Natural killer cell (primary cell): ENCODE measurements around the gene DGAT2. TPM values are rescaled to one million over a fixed set of nuclear protein-coding genes. Genes with fewer than 3 reads are reported as not detected.

Source experiments
- ATAC-seq, 3 donors: fragments of 150-1000 bp in 2 of 3; fragments of 200-7000 bp in 1 of 3; cut with Tn5 transposase; 1 replicate in 1 of 3; 2 replicates in 2 of 3; pipeline ENCODE4 v1.10.0; 2021; ENCODE audit warnings: mild to moderate bottlenecking in 2 of 3, moderate library complexity in 2 of 3
- DNase-seq, 2 donors: peaks; one replicate each; pipeline versions ENCODE4 v3.0.0 to v3.0.0-alpha.2; 2013 to 2021; ENCODE audit warnings: mixed read lengths in 1 of 2
- H3K27ac ChIP-seq: one replicate; pipeline ENCODE4 v1.5.1; 2013; ENCODE audit warnings: mild to moderate bottlenecking, low read length
- H3K27me3 ChIP-seq: one replicate; pipeline ENCODE4 v1.6.1; 2013; ENCODE audit warnings: low read length; ENCODE audit not compliant: control insufficient read depth, insufficient read depth
- H3K36me3 ChIP-seq: one replicate; pipeline ENCODE4 v1.6.1; 2013; ENCODE audit warnings: low read length; ENCODE audit not compliant: control insufficient read depth, insufficient read depth
- H3K4me1 ChIP-seq: one replicate; pipeline ENCODE4 v1.6.1; 2013; ENCODE audit warnings: low read length; ENCODE audit not compliant: control insufficient read depth, insufficient read depth
- H3K4me3 ChIP-seq: one replicate; pipeline ENCODE4 v1.5.1; 2013; ENCODE audit warnings: low read length
- H3K9me3 ChIP-seq: one replicate; pipeline ENCODE4 v1.6.1; 2013; ENCODE audit warnings: low read length; ENCODE audit not compliant: control insufficient read depth, insufficient read depth
- H3K27ac Mint-ChIP-seq, 2 donors: one replicate each; pipeline ENCODE4 v1.8.0; 2022; ENCODE audit warnings: mild to moderate bottlenecking in 2 of 2, mixed read lengths in 2 of 2, moderate library complexity in 1 of 2
- H3K27me3 Mint-ChIP-seq, 2 donors: one replicate each; pipeline ENCODE4 v1.8.0; 2022; ENCODE audit warnings: low read depth in 2 of 2, mixed read lengths in 2 of 2
- H3K36me3 Mint-ChIP-seq: one replicate; pipeline ENCODE4 v1.8.0; 2022; ENCODE audit warnings: mixed read lengths
- H3K4me1 Mint-ChIP-seq, 2 donors: one replicate each; pipeline ENCODE4 v1.8.0; 2022; ENCODE audit warnings: mixed read lengths in 2 of 2
- H3K4me3 Mint-ChIP-seq: one replicate; pipeline ENCODE4 v1.8.0; 2022; ENCODE audit warnings: mild to moderate bottlenecking, moderate library complexity, mixed read lengths
- H3K9me3 Mint-ChIP-seq, 2 donors: one replicate each; pipeline ENCODE4 v1.8.0; 2022; ENCODE audit warnings: mixed read lengths in 2 of 2
- WGBS: methylation state at CpG from one replicate; pipeline ENCODE4 v1.1.7; 2013; ENCODE audit warnings: missing lambda C conversion rate; ENCODE audit not compliant: insufficient coverage; 5-methylcytosine and 5-hydroxymethylcytosine counted together
- intact Hi-C: fragments of 100-400 bp; cut with micrococcal nuclease; formaldehyde crosslinking; loops from one replicate; pipeline ENCODE4 v1.14.2; 2022
- total RNA-seq, 4 donors: library from RNA; stranded (reverse); fragments of 120-200 nt in 1 of 4; gene quantifications; one replicate each; pipeline versions ENCODE4 v1.2.3 to v1.2.4, GENCODE V29; 2013 to 2022
- TF ChIP-seq, protein P1 (sequence below): fragments of 200-600 bp; IDR thresholded peaks from one replicate; pipeline ENCODE4 v1.8.0; 2022; ENCODE audit warnings: antibody characterized with exemption

DGAT2 gene
- total RNA-seq, 3 donors from 2014 or later (not counting 1 experiment from before 2014, with no cell fraction given) = 0.24 to 2.8 (median 0.75) TPM

DNA sequence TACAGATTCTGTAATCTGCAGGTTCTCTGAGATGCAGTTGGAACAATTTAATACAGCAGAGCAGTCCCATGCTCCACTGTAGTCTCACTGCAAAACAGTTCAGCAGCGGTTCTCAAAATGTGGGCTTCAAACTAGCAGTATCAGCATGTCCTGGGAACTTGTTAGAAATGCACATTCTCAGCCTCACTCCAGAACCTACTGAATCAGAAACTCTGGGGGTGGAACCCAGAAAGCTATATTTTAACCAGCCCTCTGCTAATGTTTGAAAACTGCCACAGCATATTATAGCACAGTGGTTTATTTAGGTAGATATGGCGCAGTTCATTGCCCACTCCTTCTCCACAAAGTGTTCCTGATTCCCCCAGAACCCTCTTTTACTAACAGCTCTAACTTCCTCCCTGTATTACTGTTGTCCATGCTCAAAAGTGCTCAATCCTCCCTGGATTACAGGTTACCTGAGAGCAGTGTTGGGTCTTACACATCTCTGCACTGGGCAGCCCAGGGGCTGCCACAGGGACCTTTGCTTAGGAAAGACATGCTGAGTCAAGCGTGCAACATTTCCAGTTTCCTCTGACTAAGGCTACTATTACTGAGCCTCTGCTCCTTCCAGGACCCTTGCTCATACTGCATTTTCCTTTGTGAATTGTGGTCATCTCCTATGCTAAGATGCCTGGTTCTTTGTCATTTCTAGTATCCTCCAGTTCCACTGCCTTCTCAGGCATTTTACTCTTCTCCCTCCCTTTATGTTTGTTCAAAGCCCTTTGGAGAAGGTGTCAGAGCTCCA is 7.7 kb upstream of the DGAT2 start:
- Mint-ChIP-seq H3K9me3 (no peaks in the 10 kb centered on the region), H3K4me3 (no peak overlapping the region), H3K4me1 (no peaks in the 10 kb centered on the region), H3K27ac (no peak overlapping the region), H3K36me3 (no peaks in the 10 kb centered on the region), H3K27me3 (peaks cover 8 to 15% of the 10 kb centered on the region in 2 donors)
- no peaks in the 10 kb centered on the region for H3K4me1 ChIP-seq
- H3K9me3 ChIP-seq = no peaks in the 10 kb centered on the region
- DNase-seq (no peak), ATAC-seq (no peak)
- 93% methylated on average over 3 of the region's 3 CpGs for WGBS
- no peaks in the 10 kb centered on the region for H3K27me3 ChIP-seq
- H3K4me3 ChIP-seq = no peak overlapping the region
- TF ChIP-seq, protein P1, sequence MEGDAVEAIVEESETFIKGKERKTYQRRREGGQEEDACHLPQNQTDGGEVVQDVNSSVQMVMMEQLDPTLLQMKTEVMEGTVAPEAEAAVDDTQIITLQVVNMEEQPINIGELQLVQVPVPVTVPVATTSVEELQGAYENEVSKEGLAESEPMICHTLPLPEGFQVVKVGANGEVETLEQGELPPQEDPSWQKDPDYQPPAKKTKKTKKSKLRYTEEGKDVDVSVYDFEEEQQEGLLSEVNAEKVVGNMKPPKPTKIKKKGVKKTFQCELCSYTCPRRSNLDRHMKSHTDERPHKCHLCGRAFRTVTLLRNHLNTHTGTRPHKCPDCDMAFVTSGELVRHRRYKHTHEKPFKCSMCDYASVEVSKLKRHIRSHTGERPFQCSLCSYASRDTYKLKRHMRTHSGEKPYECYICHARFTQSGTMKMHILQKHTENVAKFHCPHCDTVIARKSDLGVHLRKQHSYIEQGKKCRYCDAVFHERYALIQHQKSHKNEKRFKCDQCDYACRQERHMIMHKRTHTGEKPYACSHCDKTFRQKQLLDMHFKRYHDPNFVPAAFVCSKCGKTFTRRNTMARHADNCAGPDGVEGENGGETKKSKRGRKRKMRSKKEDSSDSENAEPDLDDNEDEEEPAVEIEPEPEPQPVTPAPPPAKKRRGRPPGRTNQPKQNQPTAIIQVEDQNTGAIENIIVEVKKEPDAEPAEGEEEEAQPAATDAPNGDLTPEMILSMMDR = no peak
- intact Hi-C loops = no loop called here
- H3K36me3 ChIP-seq = no peaks in the 10 kb centered on the region
- H3K27ac ChIP-seq = no peak overlapping the region

DNA sequence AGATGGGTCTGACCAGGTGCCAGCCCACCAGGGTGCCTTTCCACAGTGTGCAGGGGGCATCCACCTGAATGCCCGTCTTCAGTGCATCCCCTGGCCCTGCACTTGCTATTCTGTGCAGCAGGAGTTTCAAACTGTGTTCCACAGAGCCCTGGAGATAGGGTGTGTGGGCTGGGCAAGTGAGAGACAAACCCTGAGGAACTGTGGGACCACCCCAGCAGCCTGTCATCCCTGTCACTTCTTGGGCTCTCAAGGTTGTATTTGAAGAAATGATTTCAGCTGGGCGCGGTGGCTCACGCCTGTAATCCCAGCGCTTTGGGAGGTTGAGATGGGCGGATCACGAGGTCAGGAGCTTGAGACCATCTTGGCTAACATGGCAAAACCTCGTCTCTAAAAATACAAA is 6.4 kb upstream of the DGAT2 start:
- H3K4me3 Mint-ChIP-seq = no peak overlapping the region
- peaks cover 11 to 12% of the 10 kb centered on the region in 2 donors for H3K27me3 Mint-ChIP-seq
- no peaks in the 10 kb centered on the region for H3K9me3 Mint-ChIP-seq
- TF ChIP-seq, protein P1 = no peak
- intact Hi-C loops = no loop called here
- Histone ChIP-seq H3K4me3 (no peak overlapping the region), H3K36me3 (no peaks in the 10 kb centered on the region), H3K27me3 (no peaks in the 10 kb centered on the region), H3K4me1 (no peaks in the 10 kb centered on the region), H3K27ac (no peak overlapping the region), H3K9me3 (no peaks in the 10 kb centered on the region)
- no peak for DNase-seq
- H3K4me1 Mint-ChIP-seq = peaks cover 0 to under 1% of the 10 kb centered on the region in 2 donors
- 98% methylated on average over 8 of the region's 8 CpGs for WGBS
- H3K36me3 Mint-ChIP-seq = no peaks in the 10 kb centered on the region
- ATAC-seq = no peak
- H3K27ac Mint-ChIP-seq = no peak overlapping the region

DNA sequence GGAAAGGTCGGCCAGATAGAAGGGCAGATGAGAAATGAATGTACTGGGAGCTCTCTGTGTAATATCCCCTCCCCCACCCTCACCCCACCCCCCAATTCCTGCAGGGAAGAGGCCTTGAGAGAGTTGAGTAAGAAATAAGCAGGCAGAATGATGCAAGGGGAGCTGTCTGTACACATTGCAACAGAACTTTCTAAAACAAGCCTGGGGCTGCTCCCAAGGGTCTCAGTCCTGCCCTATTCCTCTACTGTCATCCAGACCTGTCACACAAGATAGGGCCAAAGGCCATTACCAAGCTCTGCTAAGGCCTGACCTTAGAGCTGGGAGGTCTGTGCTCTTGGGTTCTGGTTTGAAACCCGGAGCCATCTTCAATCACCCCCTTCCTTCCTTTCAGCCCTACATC is 5.7 kb upstream of the DGAT2 start:
- Histone ChIP-seq H3K27ac (no peak overlapping the region), H3K9me3 (no peaks in the 10 kb centered on the region), H3K4me1 (peaks cover 2% of the 10 kb centered on the region), H3K4me3 (no peak overlapping the region), H3K27me3 (peaks cover under 1% of the 10 kb centered on the region), H3K36me3 (no peaks in the 10 kb centered on the region)
- DNase-seq = no peak
- intact Hi-C loops = no loop called here
- Mint-ChIP-seq H3K27me3 (peaks cover 18% of the 10 kb centered on the region in 2 donors), H3K4me3 (no peak overlapping the region), H3K27ac (no peak overlapping the region), H3K9me3 (no peaks in the 10 kb centered on the region), H3K4me1 (peaks cover 3 to 8% of the 10 kb centered on the region in 2 donors), H3K36me3 (no peaks in the 10 kb centered on the region)
- TF ChIP-seq, protein P1 = no peak
- WGBS = 72% methylated on average over 1 of the region's 2 CpGs
- no peak for ATAC-seq

DNA sequence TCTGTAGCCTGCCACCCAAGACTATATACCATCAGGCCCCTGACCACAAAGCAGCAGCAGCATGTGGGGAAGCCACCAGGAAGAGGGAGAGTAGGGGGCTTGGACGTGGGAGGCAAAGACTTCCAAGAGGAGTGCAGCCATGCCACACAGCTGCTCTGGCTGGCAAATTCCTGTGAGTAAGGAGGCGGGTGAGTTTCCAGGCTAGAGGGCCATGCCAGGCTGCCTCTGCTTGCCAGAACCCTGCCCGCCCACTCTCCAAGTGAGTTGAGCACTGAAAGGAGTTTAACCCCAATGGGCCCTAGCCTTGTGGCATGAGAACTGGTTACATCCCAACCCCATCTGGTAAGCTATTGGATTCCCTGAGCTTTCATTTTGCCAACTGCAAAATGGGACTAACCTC is 4.7 kb upstream of the DGAT2 start:
- Histone ChIP-seq H3K4me3 (no peak overlapping the region), H3K36me3 (no peaks in the 10 kb centered on the region), H3K27me3 (peaks cover 5% of the 10 kb centered on the region), H3K4me1 (peaks cover 8% of the 10 kb centered on the region), H3K27ac (no peak overlapping the region), H3K9me3 (no peaks in the 10 kb centered on the region)
- H3K27ac Mint-ChIP-seq = no peak overlapping the region
- H3K4me1 Mint-ChIP-seq = peaks cover 8 to 14% of the 10 kb centered on the region in 2 donors
- peaks cover 17 to 22% of the 10 kb centered on the region in 2 donors for H3K27me3 Mint-ChIP-seq
- H3K4me3 Mint-ChIP-seq = no peak overlapping the region
- TF ChIP-seq, protein P1 = no peak
- H3K36me3 Mint-ChIP-seq = no peaks in the 10 kb centered on the region
- H3K9me3 Mint-ChIP-seq = no peaks in the 10 kb centered on the region
- WGBS = 87% methylated on average over 3 of the region's 3 CpGs
- intact Hi-C loops = no loop called here
- DNase-seq (no peak), ATAC-seq (no peak)
